Naive B cell (primary cell): ENCODE data around the gene HSPB9. TPM values are rescaled to one million over a fixed set of nuclear protein-coding genes. Genes with fewer than 3 reads are reported as not detected.
"Not testable (repeated sequence)": the region's sequence is repeated elsewhere in the genome, so short reads cannot be mapped to it uniquely, and the experiment has no call there.

Experiments
- ATAC-seq, 2 donors: fragments of 150-1000 bp; cut with Tn5 transposase; 2 replicates each; pipeline ENCODE4 v1.10.0; 2021; ENCODE audit warnings: low read depth in 2 of 2, mild to moderate bottlenecking in 2 of 2, moderate library complexity in 2 of 2
- DNase-seq: peaks from one replicate; pipeline ENCODE4 v3.0.0; 2022
- H3K27ac Mint-ChIP-seq, 6 donors: one replicate each; pipeline ENCODE4 v1.8.0; 2020 to 2022; ENCODE audit warnings: mild to moderate bottlenecking in 6 of 6, mixed read lengths in 6 of 6, moderate library complexity in 5 of 6, inconsistent platforms in 2 of 6
- H3K27me3 Mint-ChIP-seq, 3 donors: one replicate each; pipeline ENCODE4 v1.8.0; 2021 to 2022; ENCODE audit warnings: mixed read lengths in 3 of 3, mild to moderate bottlenecking in 1 of 3
- H3K36me3 Mint-ChIP-seq, 2 donors: one replicate each; pipeline ENCODE4 v1.8.0; 2020 to 2022; ENCODE audit warnings: mixed read lengths in 2 of 2, inconsistent platforms in 1 of 2, mild to moderate bottlenecking in 1 of 2
- H3K4me1 Mint-ChIP-seq, 3 donors: one replicate each; pipeline ENCODE4 v1.8.0; 2020 to 2022; ENCODE audit warnings: mixed read lengths in 3 of 3, inconsistent platforms in 1 of 3, mild to moderate bottlenecking in 1 of 3, moderate library complexity in 1 of 3
- H3K4me3 Mint-ChIP-seq, 8 donors: one replicate each; pipeline ENCODE4 v1.8.0; 2020 to 2022; ENCODE audit warnings: mild to moderate bottlenecking in 8 of 8, mixed read lengths in 8 of 8, moderate library complexity in 8 of 8, inconsistent platforms in 2 of 8
- H3K9me3 Mint-ChIP-seq, 7 donors: one replicate each; pipeline ENCODE4 v1.8.0; 2020 to 2022; ENCODE audit warnings: mixed read lengths in 7 of 7, mild to moderate bottlenecking in 5 of 7, inconsistent platforms in 2 of 7, moderate library complexity in 1 of 7
- polyA plus RNA-seq, 6 donors: library from polyadenylated mRNA; unstranded; fragments of 300-500 nt; fragmentation: Illumina TruSeq; gene quantifications; one replicate each; pipeline ENCODE4 v1.2.3, GENCODE V29; 2021; ENCODE audit warnings: low read depth in 6 of 6

Gene HSPB9
- polyA plus RNA-seq, 6 donors from 2014 or later = 0.17 to 0.37 (median 0.25) TPM; not detected in 2

GRCh38 chr17:42131981-42132432, 9.4 kb downstream of the HSPB9 start:
- peaks cover 53 to 71% (median 56%) of the 10 kb centered on the region in 3 donors for H3K4me1 Mint-ChIP-seq
- H3K4me3 Mint-ChIP-seq = peak overlapping the region; percentile 19 to 93 (median 76)
- DNase-seq (no peak), ATAC-seq (no peak)
- peak overlapping the region; percentile 74 to 99 (median 94) for H3K27ac Mint-ChIP-seq
- H3K9me3 Mint-ChIP-seq = no peaks in the 10 kb centered on the region
- H3K27me3 Mint-ChIP-seq = no peaks in the 10 kb centered on the region
- H3K36me3 Mint-ChIP-seq = peaks cover 5% of the 10 kb centered on the region in 2 donors

DNA sequence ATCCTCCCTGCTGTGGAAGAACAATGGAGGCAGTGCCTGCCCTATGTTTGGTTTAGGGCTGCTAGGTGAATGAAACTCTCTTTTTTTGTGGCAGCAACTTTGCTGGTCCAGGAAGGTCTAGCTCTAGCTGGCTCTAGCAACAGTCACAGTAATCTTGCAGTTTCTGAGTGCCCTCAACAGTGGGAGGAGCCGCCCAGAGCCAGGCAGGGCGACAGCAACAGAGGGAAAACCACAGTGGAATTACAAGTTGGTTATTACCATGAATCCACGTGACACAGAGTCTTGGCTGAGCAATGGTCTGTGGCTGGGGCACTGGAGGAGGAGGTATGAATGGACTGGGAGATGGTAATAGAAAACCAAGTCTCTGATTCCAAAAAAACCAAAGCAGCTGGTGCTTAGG, 10.3 kb downstream of the HSPB9 start:
- ATAC-seq = peak; percentile 36 to 43
- H3K4me3 Mint-ChIP-seq = peak overlapping the region; percentile 59 to 93 (median 76)
- DNase-seq = no peak
- H3K27ac Mint-ChIP-seq = peak overlapping the region; percentile 74 to 99 (median 94)
- H3K36me3 Mint-ChIP-seq = peaks cover 0 to 5% of the 10 kb centered on the region in 2 donors
- H3K9me3 Mint-ChIP-seq = no peaks in the 10 kb centered on the region
- H3K27me3 Mint-ChIP-seq = no peaks in the 10 kb centered on the region
- peaks cover 55 to 76% (median 61%) of the 10 kb centered on the region in 3 donors for H3K4me1 Mint-ChIP-seq

DNA sequence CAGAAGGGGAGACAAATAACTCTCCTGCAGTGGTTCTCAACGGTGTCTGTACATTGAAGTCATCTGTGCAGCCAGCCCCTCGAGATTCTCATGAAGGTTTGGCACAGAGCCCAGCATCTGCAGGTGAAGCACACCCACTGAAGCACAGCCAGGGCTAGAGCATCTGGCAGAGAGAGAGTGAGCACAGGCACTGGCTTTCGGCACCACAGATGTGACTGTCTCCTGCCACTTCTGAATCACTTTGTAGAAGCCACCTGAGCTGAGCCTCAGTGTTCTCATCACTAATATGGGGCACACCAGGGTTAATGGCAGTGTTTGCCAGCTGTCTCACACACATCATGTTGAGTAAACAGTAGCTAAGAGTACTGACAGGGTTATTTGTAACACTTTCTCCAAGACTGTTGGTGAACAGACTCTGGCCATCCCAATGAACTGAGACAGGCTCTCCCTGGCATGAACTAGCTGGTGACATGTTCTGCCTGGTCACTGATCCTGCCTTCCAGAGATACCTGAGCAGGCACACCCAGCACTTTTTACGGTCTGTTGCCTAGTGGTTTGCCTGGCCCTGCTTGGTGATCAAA, 10.9 kb downstream of the HSPB9 start:
- Mint-ChIP-seq H3K9me3 (no peaks in the 10 kb centered on the region), H3K36me3 (peaks cover 0 to 5% of the 10 kb centered on the region in 2 donors), H3K27ac (peak overlapping the region; percentile 74 to 99 (median 94)), H3K4me3 (peak overlapping the region; percentile 59 to 93 (median 76)), H3K4me1 (peaks cover 58 to 83% (median 67%) of the 10 kb centered on the region in 3 donors), H3K27me3 (no peaks in the 10 kb centered on the region)
- peak; percentile 83 for DNase-seq
- ATAC-seq = peak; percentile 93 to 94

- Mint-ChIP-seq H3K4me1 (peaks cover 63 to 93% (median 82%) of the 10 kb centered on the region in 3 donors), H3K36me3 (peaks cover 0 to 5% of the 10 kb centered on the region in 2 donors), H3K27me3 (no peaks in the 10 kb centered on the region), H3K27ac (peak overlapping the region in 3 of 6 donors; percentile 85 to 93 (median 91)), H3K9me3 (no peaks in the 10 kb centered on the region), H3K4me3 (peak overlapping the region in 2 of 8 donors; percentile 15 to 61)
- ATAC-seq (no peak), DNase-seq (no peak)
Observed at GRCh38 chr17:42135151-42135550, 12.5 kb downstream of the HSPB9 start.

DNA sequence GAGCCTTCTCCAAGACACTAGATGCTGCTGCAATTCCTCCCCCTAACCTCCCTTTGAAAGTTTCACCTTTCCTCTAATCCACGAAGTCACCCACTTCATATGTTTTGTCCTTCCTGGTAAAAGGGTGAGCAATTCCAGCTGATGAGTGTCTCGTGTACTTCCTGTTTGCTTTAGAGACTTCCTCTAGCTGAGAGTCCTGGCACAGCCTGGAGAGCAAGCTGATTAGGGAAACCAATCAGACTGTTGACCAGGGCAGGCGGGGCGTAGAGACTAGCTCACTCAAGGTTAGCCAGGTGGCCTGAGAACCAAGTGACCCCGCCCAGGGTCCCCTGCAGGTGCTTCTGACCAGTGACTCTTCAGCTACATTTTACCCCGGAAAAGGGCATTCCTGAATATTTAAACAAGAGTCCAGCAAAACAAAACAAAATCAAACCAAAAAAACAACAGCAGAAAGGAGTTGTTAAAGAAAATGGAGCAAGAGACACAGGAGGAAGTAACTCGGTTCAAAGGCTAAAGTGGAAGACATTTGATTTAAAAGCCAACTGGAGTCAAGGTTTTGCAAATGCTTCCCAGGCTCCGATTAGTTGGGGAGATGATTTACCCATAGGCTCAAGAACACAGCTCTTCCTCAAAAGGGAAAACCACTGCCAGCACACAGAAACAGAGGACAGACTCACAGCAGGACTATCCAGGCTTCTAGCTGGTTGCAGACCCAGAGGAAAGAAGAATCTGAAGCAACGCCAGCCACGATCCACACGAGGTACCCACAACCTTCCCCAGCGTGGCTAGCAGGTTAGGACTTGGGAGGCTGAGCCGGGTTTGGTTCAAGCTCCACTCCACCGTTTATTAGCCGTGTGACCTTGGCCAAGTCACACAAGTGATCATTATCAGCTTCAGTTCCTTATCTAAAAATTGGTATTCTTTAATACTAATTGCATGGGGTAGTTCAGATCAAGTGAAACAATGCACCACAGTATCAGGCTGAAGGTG, 13.4 kb downstream of the HSPB9 start:
- DNase-seq (no peak), ATAC-seq (no peak)
- Mint-ChIP-seq H3K4me3 (peak overlapping the region in 6 of 8 donors; percentile 18 to 71 (median 57)), H3K9me3 (no peaks in the 10 kb centered on the region), H3K4me1 (peaks cover 58 to 88% (median 76%) of the 10 kb centered on the region in 3 donors), H3K27ac (peak overlapping the region; percentile 58 to 97 (median 88)), H3K27me3 (no peaks in the 10 kb centered on the region), H3K36me3 (peaks cover 0 to 5% of the 10 kb centered on the region in 2 donors)

DNA sequence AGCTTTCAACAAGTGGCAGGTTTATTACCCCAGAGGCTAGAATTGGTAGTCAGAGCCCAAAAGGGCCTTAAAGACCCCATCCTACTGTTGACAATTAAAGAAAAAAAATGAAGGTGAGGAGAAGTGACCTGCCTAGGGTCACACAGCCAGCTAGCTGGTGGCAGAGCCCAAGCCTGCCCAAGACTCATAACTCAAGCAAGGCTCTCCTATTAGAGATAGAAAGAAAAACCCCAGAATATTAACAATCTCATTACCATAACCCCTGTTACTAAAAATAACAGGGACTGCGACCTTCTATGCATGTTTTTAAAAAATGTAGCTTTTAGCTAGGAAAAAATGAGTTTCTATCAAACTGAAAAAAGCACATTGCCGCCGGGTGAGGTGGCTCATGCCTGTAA, 14.0 kb downstream of the HSPB9 start:
- no peak for DNase-seq
- ATAC-seq = no peak
- Mint-ChIP-seq H3K27ac (peak overlapping the region in 4 of 6 donors; percentile 63 to 93 (median 84)), H3K4me1 (peaks cover 55 to 88% (median 76%) of the 10 kb centered on the region in 3 donors), H3K27me3 (no peaks in the 10 kb centered on the region), H3K36me3 (peaks cover 0 to 5% of the 10 kb centered on the region in 2 donors), H3K4me3 (peak overlapping the region in 2 of 8 donors; percentile 47 to 58), H3K9me3 (no peaks in the 10 kb centered on the region)

- ATAC-seq = no peak
- H3K4me1 Mint-ChIP-seq = peaks cover 40 to 82% (median 67%) of the 10 kb centered on the region in 3 donors
- peaks cover 0 to 11% of the 10 kb centered on the region in 2 donors for H3K36me3 Mint-ChIP-seq
- no peaks in the 10 kb centered on the region for H3K9me3 Mint-ChIP-seq
- peak overlapping the region in 3 of 6 donors; percentile 34 to 83 (median 57) for H3K27ac Mint-ChIP-seq
- no peaks in the 10 kb centered on the region for H3K27me3 Mint-ChIP-seq
- no peak overlapping the region for H3K4me3 Mint-ChIP-seq
- no peak for DNase-seq
Observed at GRCh38 chr17:42138749-42139492, 16.3 kb downstream of the HSPB9 start.

GRCh38 chr17:42140690-42141089, 18.1 kb downstream of the HSPB9 start:
- ATAC-seq, H3K9me3 Mint-ChIP-seq, H3K27me3 Mint-ChIP-seq, DNase-seq: not testable (repeated sequence)
- Mint-ChIP-seq H3K4me3 (peak overlapping the region in 1 of 8 donors; percentile 18), H3K4me1 (peaks cover 32 to 70% (median 61%) of the 10 kb centered on the region in 3 donors), H3K27ac (peak overlapping the region in 3 of 6 donors; percentile 24 to 39 (median 37)), H3K36me3 (peaks cover 0 to 10% of the 10 kb centered on the region in 2 donors)

DNA sequence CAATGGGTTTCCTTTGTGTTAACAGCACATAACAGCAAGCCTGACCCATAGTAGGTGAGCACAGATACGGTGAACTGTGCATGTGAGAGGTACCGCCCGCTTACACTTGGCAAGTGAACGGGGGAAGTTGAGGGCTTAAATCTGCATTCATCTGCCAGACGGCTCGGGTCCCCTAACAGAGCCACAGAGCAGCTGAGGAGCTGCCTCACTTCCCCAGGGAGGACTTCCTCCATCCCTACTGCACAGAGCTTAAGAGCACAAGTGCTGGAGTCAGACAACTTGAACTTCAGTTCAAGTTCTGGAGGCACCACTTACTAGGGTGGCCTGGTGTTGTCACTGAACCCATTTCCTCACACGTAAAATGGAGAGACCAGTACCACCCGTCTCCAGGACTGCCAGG, 18.8 kb downstream of the HSPB9 start:
- DNase-seq (no peak), ATAC-seq (no peak)
- Mint-ChIP-seq H3K27me3 (no peaks in the 10 kb centered on the region), H3K9me3 (no peaks in the 10 kb centered on the region), H3K4me3 (peak overlapping the region in 1 of 8 donors; percentile 18), H3K27ac (no peak overlapping the region), H3K4me1 (peaks cover 27 to 63% (median 54%) of the 10 kb centered on the region in 3 donors), H3K36me3 (peaks cover 0 to 6% of the 10 kb centered on the region in 2 donors)

DNA sequence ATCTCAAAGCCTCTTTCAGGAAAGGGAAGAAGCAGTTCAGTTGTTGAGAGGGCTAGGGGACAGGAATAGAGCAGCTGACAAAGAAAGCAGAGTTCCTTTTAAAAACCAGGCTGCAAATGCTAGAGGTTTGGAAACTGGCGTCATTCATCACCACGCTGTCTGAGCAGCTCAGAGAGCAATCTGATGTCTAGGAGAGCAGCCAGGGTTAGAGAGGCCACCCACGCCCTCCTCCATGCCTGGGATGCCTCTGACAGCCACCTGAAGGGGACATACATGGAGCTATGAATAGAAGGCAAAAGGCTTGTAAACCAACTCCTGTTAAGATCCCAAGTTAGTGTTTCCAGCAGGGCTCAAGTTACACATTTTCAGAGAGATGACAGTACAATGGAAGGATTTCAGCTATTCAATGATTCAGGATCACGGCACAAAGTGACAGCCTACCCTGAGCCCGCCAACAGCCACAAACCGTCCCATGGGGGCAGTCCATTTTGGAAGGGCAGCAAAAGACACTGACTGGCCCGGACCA, 19.8 kb downstream of the HSPB9 start:
- H3K9me3 Mint-ChIP-seq = no peaks in the 10 kb centered on the region
- DNase-seq (no peak), ATAC-seq (no peak)
- H3K27ac Mint-ChIP-seq = peak overlapping the region in 1 of 6 donors; percentile 66
- peaks cover 6 to 10% of the 10 kb centered on the region in 2 donors for H3K36me3 Mint-ChIP-seq
- H3K4me1 Mint-ChIP-seq = peaks cover 30 to 59% (median 57%) of the 10 kb centered on the region in 3 donors
- H3K4me3 Mint-ChIP-seq = no peak overlapping the region
- no peaks in the 10 kb centered on the region for H3K27me3 Mint-ChIP-seq

- not testable (repeated sequence) for H3K27me3 Mint-ChIP-seq, H3K4me3 Mint-ChIP-seq, ATAC-seq, H3K9me3 Mint-ChIP-seq, DNase-seq
- Mint-ChIP-seq H3K27ac (peak overlapping the region in 2 of 6 donors; percentile 13 to 38), H3K4me1 (peaks cover 30 to 57% (median 57%) of the 10 kb centered on the region in 3 donors), H3K36me3 (peaks cover 6 to 14% of the 10 kb centered on the region in 2 donors)
Observed at GRCh38 chr17:42143138-42143537, 20.5 kb downstream of the HSPB9 start.

DNA sequence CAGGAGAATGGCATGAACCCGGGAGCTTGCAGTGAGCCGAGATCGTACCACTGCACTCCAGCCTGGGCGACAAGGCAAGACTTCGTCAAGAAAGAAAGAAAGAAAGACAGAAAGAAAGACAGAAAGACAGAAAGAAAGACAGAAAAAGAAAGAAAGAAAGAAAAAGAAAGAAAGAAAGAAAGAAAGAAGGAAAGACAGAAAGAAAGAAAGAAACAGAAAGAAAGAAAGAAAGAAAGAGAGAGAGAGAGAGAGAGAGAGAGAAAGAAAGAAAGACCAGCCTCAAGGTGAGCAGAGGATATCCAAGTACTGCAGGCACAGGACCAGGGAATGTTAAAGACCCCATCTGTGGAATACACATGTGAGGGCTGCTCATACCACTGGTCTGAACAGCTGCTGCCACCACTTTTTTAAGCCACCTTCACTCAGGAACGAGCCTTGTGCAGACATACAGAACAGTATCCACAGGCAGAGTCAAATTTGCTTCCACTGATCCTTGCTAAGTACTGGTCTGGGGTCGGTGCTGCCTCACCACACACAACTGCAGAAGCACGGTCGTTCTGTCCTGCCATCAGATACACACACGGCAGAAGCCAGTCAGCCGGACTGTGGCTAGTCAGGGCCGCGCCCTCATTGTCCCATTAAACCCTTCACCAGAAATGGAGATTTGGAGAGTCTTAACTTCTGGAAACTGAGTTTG, 24.5 kb downstream of the HSPB9 start:
- H3K27me3 Mint-ChIP-seq = no peaks in the 10 kb centered on the region
- DNase-seq (no peak), ATAC-seq (no peak)
- H3K36me3 Mint-ChIP-seq = peaks cover 6 to 14% of the 10 kb centered on the region in 2 donors
- H3K27ac Mint-ChIP-seq = peak overlapping the region in 3 of 6 donors; percentile 77 to 91 (median 81)
- no peaks in the 10 kb centered on the region for H3K9me3 Mint-ChIP-seq
- H3K4me1 Mint-ChIP-seq = peaks cover 27 to 49% (median 38%) of the 10 kb centered on the region in 3 donors
- peak overlapping the region in 1 of 8 donors; percentile 43 for H3K4me3 Mint-ChIP-seq
